HG03280 (cell line): ENCODE measurements around the gene CEP72.
"Not testable (repeated sequence)": the region's sequence is repeated elsewhere in the genome, so short reads cannot be mapped to it uniquely, and the experiment has no call there.

Experiments used
- ATAC-seq: cut with Tn5 transposase; IDR thresholded peaks from one replicate; pipeline ENCODE4 v1.9.1; 2021; ENCODE audit warnings: mild to moderate bottlenecking, moderate library complexity; ENCODE audit not compliant: unreplicated experiment

The CEP72 gene

DNA sequence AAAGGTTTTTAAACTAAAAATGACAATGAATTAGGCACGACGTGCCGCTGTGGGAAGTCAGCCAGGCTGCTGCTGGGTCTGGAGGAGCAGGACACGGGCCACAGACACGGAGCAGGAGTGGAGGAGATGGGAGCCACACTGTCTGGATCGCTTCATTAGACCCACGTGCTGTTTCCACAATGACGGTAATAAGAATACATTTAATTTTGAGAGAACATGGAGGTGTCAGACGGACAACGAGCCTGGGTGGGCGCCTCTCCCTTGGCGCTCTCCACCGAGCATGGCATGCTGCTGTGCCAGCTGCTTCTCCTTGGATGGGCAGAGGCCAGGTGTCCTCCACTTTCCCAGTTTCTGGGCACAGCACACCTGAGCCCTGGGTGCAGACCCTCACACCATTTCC, 68.7 kb downstream of the CEP72 start:
- not testable (repeated sequence) for ATAC-seq

DNA sequence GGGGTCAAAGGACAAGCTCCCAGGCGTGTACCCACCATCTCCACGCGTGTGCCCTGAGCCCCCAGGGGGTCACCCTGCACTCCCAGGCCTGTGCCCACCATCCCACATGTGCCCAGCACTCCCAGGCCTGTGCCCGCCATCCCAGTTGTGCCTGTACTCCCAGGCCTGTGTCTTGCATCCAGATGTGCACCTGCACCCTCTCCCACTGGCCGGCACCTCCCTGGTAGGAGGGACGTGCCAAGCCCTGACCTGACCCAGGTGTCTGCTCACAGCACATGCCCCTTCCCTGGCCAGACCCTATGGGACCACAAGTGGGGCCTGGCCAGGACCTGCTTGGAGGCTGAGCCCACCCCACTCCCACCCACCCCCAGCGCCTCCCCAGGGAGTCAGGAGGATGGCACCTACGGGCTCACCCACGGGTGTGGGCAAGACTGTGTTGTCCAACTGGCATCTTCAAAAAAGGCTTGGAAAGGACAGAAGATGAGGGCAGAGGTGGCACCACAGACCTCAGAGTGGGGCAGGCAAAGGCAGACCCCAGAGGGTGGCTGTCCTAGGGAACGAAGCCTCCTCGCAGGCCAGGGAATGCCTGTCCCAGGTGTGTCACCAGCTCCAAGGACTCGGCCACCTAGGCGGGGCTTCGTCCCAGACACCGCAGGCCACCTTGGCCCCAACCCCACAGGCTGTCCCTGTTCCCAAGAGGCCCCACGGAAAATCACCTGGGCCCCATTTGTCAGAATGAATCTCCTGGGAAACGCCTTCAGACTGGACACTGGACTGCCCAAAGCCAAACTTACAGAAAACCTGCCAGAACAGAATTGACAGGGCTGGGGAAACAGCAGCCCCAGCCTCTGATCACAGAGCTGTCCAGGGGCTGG, 69.4 kb downstream of the CEP72 start:
- not testable (repeated sequence) for ATAC-seq

DNA sequence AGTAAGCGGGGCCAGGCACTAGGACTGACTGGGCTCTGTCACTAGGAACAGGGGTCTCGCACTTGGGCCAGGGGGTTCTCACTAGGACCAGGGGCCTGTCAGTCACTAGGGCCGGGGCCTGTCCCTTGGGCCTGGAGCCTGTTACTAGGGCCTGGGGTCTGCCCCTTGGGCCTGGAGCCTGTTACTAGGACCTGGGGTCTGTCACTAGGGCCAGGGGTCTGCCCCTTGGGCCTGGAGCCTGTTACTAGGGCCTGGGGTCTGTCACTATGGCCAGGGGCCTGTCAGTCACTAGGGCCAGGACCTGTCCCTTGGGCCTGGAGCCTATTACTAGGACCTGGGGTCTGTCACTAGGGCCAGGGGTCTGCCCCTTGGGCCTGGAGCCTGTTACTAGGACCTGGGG, 70.1 kb downstream of the CEP72 start:
- not testable (repeated sequence) for ATAC-seq

DNA sequence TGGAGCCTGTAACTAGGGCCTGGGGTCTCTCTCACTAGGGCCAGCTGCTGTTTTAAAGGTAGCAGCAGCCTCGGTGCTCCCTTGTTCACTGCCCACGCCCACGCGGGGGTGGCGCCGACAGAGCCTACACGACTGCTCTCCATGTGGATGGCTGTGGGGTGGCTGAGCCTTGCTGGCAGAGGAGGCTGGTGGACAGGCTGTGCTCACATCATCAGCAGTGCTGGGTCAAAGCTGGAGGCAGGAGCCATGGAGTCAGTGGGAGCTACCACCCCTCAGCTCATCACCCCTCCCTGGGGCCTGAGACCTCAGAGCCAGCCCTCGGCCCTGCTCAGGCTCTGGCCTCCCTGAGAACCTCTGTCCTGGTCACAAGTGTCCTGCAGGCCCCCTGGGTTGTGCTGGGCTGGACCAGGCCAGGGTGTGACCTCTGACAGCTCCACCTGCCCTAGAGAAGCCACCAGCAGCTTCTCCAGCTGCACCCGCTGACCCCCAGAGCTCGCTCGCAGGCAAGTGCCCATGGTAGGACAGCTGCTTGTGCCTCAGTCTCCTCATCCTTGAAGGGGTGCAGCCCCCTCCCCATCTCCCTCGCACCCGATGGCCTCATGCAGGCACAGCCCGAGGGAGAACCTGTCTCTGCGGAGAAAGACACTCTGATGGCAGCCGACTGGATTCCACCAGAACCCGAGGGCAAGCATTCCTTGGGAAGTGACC, 70.7 kb downstream of the CEP72 start:
- ATAC-seq = not testable (repeated sequence)

DNA sequence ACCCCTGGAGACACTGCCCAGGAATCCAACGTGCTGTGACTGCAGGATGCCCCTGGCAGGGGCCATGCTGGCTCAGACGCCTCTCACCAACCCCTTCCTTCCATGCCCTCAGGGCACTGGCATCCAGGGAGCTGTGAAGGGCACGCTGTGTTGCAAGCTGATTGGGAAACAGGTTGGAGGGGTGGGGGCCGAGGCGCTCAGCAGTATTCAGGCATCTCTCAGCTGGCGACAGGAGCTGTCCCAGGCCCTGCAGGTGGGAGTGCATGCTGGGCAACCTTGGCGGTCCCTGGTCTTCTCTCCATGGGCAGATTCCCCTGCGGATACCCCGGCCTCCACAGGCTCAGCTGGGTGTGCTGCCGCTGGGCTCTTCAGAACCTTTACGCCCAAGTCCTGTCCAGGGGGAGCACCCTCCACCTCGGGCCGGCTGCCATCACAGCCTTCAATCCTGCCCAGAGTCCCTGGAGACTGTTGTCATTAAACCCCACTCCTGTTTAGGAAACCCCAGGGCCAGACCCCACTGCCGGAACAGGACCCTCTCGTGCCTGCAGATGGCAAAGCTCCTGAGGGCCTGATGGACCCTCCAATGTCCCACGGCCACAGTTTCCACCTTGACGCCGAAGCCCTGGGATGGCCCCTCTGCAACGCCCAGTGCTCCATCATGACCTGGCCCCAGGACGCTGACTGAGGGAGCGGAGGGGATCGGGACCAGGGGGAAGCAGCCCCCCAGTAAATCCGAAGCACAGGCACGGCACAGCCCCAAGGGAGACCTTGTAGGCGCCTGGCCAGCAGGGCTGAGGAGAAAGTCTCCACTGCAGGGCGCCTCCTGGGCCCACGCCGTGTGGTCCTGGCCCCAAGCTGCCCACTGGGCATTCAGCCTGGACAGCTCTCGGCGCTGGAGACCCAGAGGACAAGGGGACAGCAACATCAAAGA, 71.7 kb downstream of the CEP72 start:
- no peak for ATAC-seq

DNA sequence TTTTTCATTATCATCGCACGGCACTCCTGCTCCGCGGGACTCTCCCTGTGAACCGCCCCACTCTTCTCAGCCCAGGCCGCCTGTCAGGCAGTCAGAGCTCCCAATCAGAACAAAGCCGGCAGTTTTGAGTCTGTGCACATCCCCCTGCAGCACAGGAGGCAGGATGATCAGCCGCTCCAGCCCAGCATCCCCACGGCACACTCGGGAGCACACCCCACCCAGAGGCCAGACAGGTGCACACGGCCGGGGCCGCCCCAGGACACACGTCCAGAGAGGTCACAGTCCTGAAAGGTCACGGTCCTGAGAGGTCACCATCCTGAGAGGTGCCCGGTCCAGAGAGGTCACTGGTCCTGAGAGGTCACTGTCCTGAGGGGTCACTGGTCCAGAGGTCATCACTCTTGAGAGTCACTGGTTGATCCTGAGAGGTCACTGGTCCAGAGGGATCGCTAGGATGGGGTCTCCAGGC, 72.6 kb downstream of the CEP72 start:
- no peak for ATAC-seq

DNA sequence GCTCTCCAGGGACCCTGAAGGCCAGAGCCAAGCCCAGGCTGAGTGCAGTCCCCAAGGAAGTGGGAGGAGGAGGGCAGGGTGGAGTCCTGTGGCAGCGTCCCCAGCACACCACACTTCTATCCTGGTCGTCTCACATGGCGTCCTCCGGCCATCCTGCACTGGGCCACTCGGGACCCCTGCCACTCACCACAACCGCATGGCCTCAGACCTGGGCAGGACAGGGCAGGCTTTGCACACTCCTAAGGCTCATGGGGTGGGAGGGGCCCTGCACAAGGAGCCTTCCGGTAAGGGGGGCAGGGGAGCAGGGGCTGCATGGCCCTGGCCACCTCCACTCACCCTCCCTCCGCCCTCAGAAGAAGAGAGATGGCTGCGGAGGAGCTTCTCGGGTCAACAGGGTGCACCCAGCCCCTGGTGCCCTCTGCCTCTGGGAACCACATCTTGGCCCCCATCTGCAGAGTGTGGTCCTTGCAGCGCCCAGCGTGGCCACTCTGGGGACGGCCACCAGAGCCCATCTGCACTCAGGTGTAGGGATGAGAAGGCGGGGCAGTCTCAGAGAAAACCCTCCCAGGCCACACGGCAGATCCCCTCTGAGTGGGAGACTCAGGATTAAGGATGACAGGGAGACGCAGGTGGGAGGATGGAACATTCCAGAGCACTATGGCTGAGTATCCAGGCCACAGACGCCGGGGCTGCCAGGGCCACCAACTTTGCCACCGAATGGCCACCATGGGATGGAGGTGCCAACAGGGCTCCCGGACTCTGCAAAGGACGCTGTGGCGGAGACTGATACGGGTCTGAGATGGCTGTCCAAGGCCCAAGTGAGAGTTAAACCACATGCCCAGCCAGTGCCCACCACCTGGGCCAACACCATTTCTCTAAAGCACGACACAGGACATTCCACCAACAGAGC, 73.4 kb downstream of the CEP72 start:
- no peak for ATAC-seq

DNA sequence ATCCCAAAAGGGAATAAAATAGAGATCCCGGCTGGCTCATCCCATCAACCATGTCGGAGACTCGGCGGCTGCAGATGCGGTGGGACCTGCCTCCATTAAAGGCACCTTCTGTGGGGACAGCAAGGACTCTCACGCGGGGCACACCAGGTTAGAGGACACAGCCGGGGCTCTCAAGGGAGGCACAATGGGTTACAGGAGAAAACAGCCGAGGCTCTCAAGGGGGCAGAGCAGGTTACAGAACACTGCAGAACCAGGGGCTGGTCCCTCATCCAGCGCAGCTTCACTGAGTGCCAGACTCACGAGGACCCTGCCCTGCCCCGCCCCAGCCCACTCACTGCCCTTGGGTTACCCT, 74.0 kb downstream of the CEP72 start:
- not testable (repeated sequence) for ATAC-seq

DNA sequence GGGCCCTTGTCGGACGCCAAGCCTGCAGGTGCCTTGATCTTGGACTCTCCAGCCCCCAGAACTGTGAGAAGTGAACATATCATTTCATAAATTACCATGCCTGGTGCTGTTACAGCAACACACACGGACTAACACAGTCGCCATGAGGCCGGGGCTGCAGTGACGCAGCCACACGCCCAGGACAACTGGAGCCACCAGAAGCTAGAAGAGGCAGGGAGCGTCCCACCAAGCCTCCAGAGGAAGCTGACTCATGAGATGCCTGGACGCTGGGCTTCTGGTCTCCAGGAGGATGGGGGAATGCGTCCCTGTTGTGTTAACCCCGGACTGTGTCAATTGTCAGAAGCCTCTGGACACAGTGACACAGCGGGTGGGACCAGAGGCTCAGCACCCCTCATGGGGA, 74.8 kb downstream of the CEP72 start:
- not testable (repeated sequence) for ATAC-seq

DNA sequence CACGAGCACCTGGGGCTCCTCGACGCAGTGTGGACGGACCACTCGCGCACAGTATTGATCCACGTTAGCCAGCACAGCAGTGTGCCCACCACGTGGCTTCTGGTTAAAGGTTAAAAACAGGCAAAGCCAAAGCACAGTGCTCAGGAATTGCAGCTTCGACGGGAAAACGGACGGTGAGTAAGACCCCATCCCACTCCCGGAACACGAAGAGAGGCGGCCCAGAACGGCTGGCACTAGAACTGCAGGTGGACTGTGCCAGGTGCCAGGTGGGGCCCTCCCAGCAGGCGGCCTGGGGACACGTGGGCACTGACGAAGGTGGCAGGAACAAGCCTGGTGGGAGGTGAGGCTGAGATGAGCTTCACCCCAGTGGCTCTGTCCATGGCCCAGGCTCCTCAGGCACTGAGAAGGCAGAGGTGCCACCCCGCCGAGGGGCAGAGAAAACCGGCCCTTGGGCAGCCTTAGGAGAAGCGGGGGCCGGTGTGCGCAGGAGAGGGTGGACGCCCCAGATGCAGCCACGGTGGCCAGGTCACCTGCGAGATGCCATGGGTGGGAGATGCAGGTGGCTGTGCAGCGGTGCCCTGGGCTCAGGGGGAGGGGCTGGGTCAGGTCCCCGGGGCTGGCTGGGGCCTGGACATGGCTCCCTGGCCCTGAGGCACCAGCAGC, 76.3 kb downstream of the CEP72 start:
- ATAC-seq = not testable (repeated sequence)

DNA sequence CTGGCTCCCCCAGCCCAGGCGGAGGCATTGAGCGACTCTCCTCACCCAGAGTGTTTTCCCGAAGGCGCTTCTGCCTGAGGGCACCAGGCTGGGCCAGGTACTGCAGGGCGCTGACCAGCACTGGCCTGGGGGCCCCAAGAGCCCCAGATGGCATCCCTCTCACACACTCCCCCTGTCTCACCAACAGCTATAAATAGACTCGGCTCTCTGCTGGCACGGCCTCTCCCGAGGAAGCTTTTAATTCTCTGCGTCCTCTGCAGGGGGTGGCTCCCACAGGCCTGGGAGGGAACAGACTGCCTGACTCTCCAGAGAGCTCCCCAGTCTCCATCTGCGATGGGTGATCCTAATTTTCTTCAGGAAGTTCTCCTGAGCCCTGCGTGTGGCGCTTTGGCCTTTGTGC, 78.2 kb downstream of the CEP72 start:
- ATAC-seq = not testable (repeated sequence)

DNA sequence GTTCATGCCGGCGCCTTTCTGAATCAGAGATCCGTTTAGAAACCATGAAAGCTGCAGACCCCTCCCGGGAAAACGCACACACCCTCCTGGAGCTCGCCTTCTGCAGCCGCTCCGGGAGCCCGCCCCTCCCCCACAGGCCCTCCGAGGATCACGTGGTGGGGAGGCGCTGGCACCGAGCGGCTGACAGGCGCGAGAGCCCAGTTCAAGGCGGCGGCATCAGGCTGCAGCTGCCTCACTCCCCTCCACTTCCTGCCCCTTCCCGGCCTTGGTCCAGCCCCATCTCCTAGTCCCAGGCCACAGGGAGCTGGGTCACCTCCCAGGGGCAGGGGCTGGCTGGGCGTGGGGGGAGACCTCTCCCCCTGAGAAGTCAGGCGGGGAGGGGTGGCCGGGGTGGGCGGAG, 78.9 kb downstream of the CEP72 start:
- not testable (repeated sequence) for ATAC-seq

DNA sequence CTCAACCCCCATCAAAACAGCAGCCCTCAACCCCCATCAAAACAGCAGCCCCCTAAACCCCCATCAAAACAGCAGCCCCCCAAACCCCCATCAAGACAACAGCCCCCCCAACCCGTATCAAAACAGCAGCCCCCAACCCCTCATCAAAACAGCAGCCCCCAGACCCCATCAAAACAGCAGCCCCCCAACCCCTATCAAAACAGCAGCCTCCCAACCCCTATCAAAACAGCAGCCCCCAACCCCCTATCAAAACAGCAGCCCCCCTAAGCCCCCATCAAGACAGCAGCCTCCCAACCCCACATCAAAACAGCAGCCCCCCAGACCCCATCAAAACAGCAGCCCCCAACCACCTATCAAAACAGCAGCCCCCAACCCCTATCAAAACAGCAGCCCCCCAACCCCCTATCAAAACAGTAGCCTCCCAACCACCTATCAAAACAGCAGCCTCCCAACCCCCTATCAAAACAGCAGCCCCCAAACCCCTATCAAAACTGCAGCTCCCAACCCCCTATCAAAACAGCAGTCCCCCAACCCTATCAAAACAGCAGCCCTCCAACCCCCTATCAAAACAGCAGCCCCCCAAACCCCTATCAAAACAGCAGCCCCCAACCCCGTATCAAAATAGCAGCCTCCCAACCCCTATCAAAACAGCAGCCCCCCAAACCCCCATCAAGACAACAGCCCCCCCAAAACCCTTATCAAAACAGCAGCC, 79.8 kb downstream of the CEP72 start:
- ATAC-seq = no peak

DNA sequence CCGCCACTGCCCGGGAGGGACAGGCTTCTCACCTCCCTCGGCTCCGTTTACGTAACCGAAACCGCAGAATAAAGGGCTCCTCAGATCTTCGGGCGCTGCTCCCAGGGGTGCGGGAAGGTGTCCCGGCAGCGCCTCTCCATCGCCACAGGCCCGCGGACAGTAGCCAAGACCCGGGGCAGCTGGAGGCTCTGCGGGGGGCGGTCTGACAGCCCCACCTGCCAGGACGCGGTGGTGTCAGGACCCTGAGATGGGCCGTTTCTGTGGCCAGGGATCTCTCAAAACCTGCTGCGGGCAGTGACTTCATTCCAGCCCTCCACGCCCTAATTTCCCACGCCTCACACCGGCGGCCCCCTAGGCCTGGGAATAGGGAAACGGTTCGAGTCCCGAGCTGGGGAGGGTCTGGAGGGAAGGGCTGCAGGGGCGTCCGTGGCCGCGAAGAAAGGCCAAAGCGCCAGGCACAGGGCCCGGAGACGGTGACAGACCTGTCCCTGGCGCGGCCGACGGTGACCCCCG, 80.4 kb downstream of the CEP72 start:
- peak; percentile 15 for ATAC-seq

DNA sequence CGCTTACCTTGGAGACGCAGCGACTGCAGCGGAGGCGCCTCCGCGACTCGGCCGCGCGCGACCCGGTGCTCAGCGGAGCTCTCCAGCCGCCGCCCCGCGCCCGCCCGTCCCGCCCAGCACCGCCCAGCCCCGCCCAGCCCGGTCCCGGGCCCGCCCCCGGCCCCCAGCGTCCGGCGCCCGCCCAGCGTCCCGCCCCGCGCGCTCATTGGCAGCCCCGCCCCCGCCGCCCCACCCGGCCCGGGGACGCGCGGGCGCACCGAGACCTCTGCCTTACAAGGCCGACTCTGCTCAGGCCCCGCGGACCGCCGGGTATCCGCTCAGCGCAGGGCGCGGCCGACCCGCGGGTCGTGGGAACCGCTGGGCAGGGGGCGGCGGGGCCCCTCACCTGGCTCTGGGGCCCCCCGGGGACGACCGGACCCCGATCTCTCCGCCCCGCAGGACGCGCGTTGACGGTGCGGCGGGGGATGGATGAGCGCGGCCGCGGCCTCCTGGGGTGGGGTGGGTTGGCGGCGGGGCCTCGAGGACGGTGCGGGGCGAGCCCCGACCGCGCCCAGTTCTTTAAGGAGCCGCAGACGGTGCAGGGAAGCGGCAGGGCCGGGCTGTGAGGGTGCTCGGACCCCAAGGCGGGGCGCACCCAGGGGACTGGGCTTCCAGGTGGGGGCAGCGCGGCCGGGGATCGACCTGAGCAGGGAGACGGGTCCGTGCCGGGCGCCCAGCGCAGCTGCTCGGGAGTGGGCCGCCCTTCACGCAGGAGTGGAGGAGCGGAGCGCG, 81.3 kb downstream of the CEP72 start, which contains the start of gene TPPP:
TPPP (minus strand) TSS at position 82 of the 771 bp plus-strand sequence. CDS start 15,292 bp downstream, outside the sequence.
- ATAC-seq = peak; percentile 75

DNA sequence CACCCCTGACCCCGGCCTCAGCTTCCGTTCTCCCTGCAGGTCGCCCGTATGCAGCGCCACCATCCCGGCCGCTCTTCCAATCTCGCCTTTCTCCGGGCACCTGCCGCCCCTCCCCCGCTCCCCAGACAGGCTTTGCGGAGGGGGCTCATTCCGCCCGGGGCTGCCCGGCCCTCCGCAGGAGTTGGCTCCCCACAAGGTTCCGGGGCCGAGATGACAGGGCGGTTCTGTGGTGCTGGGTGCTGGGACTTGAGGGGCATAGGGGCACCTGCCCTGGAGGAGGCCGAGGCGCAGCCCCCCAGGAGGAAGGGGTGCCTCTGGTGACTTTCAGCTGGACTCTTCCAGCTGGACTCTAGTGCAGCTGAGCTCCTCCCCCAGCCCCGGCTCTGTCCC, 81.9 kb downstream of the CEP72 start:
- not testable (repeated sequence) for ATAC-seq

DNA sequence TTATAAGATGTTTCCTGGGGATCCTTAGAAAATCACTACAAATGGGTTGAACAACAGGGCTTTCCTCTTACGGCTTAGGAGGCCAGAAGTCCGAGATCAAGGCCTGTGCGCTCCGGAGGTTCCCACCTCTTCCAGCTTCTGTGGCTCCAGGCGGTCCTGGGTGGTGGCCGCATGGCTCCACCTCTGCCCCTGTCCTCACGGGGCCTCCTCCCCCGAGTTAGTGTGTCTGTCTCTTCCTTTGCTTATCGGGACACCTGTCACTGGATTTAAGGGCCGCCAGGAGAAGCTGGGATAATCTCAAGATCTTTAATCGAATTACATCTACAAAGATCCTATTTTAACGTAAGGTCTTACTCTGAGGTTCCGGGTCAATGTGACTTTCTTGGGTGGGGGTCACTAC, 83.3 kb downstream of the CEP72 start:
- not testable (repeated sequence) for ATAC-seq

DNA sequence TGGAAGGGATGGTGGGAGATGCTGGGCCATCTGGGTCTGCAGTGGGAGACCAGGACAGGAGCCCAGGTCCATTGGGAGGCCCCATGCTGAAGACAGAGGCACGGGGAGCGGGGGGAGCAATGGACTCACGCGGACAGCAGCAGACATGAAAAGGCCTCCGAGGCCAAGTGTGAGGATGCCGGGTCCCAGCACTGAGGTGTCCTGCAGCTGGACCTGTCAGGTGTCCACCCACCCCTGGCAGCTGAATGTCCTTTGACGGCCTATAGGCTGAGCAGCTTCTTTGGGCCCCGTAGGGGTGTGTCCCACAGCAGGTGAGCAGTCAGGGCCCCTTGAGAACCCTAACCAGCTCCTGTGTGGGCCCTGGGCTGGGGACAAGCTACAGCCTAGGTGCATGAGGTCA, 84.1 kb downstream of the CEP72 start:
- not testable (repeated sequence) for ATAC-seq
